ENCODE results near the gene MYL12A. TPM values are rescaled to one million over a fixed set of nuclear protein-coding genes. Genes with fewer than 3 reads are reported as not detected.

MYL12A gene
- total RNA-seq, 1 experiment from 2014 or later: 284 TPM

DNA sequence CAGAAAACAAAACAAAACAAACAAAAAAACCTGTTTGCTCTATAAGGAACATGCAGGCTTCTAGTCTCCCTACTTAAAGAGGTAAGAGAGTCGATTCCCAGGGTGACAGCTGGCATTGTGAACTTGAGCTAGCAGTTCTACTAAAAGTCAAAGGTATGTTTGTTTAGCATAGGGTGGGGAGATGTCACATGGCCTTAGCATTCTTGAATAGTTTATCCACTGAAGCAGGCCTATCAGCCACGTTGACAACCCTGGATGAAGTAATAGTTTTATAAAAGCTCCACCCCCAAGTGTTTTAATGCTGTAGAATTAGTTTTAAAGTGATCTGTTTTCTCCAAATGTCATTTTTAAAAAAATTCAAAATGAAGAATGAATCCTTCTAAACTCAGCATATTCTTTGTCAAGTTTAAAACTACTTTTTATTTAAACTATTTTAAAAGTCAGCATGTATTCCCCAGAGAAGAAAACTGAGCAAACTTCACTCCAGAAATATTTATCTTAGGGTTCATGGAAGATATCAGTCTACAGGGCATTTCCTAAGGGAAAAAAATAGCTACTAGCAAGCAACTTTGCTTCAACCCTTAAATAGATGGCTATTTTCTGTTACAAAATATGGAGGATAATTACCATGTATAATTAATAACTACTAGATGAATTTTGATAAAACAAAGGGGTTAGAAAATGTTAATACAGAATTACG, 29.5 kb upstream of the MYL12A start:
- H3K4ac ChIP-seq (ENCODE audit: low read depth, low read length): no peak overlapping the region
- H2BK20ac ChIP-seq (ENCODE audit: low read depth, low read length, poor library complexity, severe bottlenecking): no peak overlapping the region
- no peak for DNase-seq
- H3K4me1 ChIP-seq (ENCODE audit: insufficient read depth, low read length): peaks cover 2% of the 10 kb centered on the region; the same call in 1 of the 2 replicates
- H3K79me2 ChIP-seq (ENCODE audit: insufficient read depth, low read length): no peaks in the 10 kb centered on the region
- H2BK12ac ChIP-seq (ENCODE audit: insufficient read length, low read depth, low read length): no peak overlapping the region
- WGBS (ENCODE audit: extremely low coverage, insufficient read length, low lambda C conversion rate): no CpG with 5 or more reads among the region's 3 CpGs
- no peaks in the 10 kb centered on the region for H3K36me3 Mint-ChIP-seq (ENCODE audit: insufficient read depth in 1 of 3, low read depth in 3 of 3)
- no peak overlapping the region for H3K4me3 Mint-ChIP-seq
- H3K27me3 ChIP-seq (ENCODE audit: insufficient read depth, low read length): no peaks in the 10 kb centered on the region
- no peak overlapping the region for H3K14ac ChIP-seq (ENCODE audit: insufficient read depth, low read length)
- H3K4me1 Mint-ChIP-seq: peaks cover 10 to 18% of the 10 kb centered on the region in 2 experiments
- H2BK120ac ChIP-seq (ENCODE audit: low read depth, low read length, poor library complexity, severe bottlenecking): no peak overlapping the region
- no peak overlapping the region for H4K91ac ChIP-seq (ENCODE audit: insufficient read length, low read depth, low read length)
- no peak overlapping the region for H3K56ac ChIP-seq (ENCODE audit: insufficient read length, low read depth, low read length)
- H3T11ph ChIP-seq (ENCODE audit: low read length): no peak overlapping the region
- no peak overlapping the region for H2BK5ac ChIP-seq (ENCODE audit: insufficient read length, low read length)
- no peaks in the 10 kb centered on the region for H3K27me3 Mint-ChIP-seq (ENCODE audit: low read depth)
- no peaks in the 10 kb centered on the region for H3K23me2 ChIP-seq (ENCODE audit: insufficient read length, low read depth, low read length, poor library complexity, severe bottlenecking)
- TF ChIP-seq, protein P1, sequence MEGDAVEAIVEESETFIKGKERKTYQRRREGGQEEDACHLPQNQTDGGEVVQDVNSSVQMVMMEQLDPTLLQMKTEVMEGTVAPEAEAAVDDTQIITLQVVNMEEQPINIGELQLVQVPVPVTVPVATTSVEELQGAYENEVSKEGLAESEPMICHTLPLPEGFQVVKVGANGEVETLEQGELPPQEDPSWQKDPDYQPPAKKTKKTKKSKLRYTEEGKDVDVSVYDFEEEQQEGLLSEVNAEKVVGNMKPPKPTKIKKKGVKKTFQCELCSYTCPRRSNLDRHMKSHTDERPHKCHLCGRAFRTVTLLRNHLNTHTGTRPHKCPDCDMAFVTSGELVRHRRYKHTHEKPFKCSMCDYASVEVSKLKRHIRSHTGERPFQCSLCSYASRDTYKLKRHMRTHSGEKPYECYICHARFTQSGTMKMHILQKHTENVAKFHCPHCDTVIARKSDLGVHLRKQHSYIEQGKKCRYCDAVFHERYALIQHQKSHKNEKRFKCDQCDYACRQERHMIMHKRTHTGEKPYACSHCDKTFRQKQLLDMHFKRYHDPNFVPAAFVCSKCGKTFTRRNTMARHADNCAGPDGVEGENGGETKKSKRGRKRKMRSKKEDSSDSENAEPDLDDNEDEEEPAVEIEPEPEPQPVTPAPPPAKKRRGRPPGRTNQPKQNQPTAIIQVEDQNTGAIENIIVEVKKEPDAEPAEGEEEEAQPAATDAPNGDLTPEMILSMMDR (conservative IDR thresholded peaks at IDR 0.05): no peak
- no peaks in the 10 kb centered on the region for H3K9me3 Mint-ChIP-seq
- H3K79me1 ChIP-seq (ENCODE audit: insufficient read depth, low read depth, low read length, poor library complexity, severe bottlenecking): no peaks in the 10 kb centered on the region
- H2AFZ ChIP-seq (ENCODE audit: low read length): no peak overlapping the region
- H4K5ac ChIP-seq (ENCODE audit: insufficient read length, low read depth, low read length): no peak overlapping the region
- no peaks in the 10 kb centered on the region for H3K9me3 ChIP-seq (ENCODE audit: control insufficient read depth, low read depth, low read length)
- H2AK5ac ChIP-seq (ENCODE audit: insufficient read length, low read length): no peak overlapping the region
- no peak overlapping the region for H3K27ac ChIP-seq (ENCODE audit: insufficient read length, low read depth, low read length)
- no peak overlapping the region for H3K23ac ChIP-seq (ENCODE audit: insufficient read length, low read depth, low read length)
- no peak overlapping the region for H3K27ac Mint-ChIP-seq
- H3K4me2 ChIP-seq (ENCODE audit: insufficient read depth, insufficient read length, low read length): no peak overlapping the region
- no peaks in the 10 kb centered on the region for H4K20me1 ChIP-seq (ENCODE audit: control insufficient read depth, insufficient read depth, insufficient read length)
- H3K9ac ChIP-seq (ENCODE audit: extremely low read depth, insufficient read length, low read length): no peak overlapping the region
- no peak overlapping the region for H3K18ac ChIP-seq (ENCODE audit: insufficient read length, low read depth, low read length)
- no peak overlapping the region for H2BK15ac ChIP-seq (ENCODE audit: low read depth, low read length)
- no peak overlapping the region for H4K8ac ChIP-seq (replicated peaks; ENCODE audit: insufficient read length, low read depth, low read length)
